ENCODE results near the gene ZFAND3.

ZFAND3 gene

DNA sequence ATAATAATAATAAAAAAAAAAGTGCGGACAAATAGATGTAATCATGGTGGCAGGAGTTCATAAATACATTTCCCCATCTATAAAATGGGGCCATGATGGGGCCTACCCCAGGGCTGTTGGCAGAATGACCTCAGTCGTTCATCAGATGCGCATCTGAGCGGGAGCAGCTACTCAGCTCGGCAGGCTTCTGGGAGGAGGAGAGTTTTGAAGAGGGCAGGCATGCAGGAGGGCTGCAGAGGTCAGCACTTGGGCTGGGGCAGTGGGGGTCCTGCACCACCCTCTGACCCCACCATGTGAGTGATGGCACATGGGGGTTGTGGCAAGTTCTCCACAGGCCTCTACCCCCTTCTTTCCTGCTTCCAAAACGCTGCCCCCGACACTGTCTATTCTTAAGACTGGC is 373.5 kb downstream of the ZFAND3 start:
- Mint-ChIP-seq H3K36me3 (no peaks in the 10 kb centered on the region), H3K4me1 (no peaks in the 10 kb centered on the region), H3K4me3 (no peak overlapping the region), H3K9me3 (no peaks in the 10 kb centered on the region), H3K27me3 (no peaks in the 10 kb centered on the region), H3K27ac (no peak overlapping the region)
- DNase-seq = no peak
- CTCF ChIA-PET = no interaction called here

DNA sequence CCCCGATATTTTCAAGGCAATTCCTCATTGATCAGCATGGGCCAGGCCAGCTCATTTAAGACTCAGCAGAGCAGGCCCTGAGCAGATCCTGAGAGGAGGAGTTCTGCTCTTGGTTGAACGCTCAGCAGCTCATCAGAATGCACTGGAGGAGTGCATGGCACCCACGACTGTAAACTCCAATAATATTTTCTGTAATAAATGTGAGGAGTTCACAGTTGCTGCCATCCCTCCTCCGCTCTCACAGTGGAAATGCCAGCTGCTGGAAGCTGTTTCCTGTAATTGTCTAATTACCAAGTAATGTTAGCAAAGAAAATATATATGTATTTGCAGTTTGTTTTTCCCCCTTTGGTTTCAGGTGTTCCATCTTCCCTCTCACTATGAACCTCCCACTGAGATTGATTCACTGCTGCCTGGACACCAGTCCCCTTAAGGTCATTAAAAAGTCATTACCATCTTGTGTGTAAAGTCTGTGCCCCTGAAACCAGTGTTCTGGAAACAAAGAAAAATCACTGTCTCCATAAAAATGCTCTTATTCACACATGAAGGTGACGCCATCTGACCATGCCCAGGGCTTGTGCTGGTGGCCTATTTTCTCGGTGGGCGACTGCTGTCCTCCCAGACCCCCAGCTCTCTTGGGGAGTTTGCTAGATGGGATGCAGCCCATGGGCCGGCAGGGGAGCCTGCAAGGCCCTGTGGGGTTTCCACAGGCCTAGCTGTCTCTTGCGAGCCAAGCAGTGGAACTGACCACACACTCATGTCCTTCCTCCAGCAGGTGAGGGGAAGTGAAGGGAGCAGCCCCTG is 374.2 kb downstream of the ZFAND3 start:
- Mint-ChIP-seq H3K27ac (no peak overlapping the region), H3K4me1 (no peaks in the 10 kb centered on the region), H3K36me3 (no peaks in the 10 kb centered on the region), H3K4me3 (no peak overlapping the region), H3K9me3 (no peaks in the 10 kb centered on the region), H3K27me3 (no peaks in the 10 kb centered on the region)
- CTCF ChIA-PET = no interaction called here
- no peak for DNase-seq

DNA sequence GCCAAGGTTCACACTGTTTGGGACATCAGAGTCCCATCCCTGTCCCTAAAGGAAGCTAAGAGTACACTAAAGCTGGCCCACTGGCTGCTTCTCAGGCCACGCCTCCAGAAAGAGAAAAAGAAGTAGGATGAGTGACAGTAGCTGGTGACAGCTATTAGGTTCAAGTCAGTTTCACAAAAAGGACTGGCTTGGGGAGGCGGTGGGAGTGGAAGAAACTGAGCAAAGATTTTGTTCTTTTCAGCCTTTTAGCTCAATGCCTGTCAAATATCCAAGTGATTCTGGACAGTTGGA is 374.7 kb downstream of the ZFAND3 start:
- CTCF ChIA-PET = no interaction called here
- Mint-ChIP-seq H3K27me3 (no peaks in the 10 kb centered on the region), H3K4me3 (no peak overlapping the region)

DNA sequence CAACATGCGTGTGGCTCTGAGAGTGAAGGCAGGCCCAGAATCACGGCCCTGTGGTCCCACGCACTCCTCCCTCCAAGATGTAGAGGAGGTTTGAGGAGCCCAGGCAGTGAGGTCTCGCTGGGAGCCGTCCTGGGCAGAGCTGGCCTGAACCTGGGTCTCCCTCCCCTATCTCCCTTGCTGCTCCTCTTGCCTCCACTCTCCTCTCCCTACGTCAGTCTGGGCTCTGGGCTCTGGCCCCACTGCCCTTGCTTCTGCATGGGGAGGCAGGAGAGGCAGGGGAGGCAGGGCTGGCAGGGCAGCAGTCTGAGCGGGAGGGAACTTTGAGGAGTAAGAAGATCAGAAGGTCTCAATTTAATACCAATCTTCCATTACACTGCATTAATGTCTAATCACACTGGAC is 375.1 kb downstream of the ZFAND3 start:
- no peaks in the 10 kb centered on the region for H3K36me3 Mint-ChIP-seq
- no peaks in the 10 kb centered on the region for H3K4me1 Mint-ChIP-seq
- CTCF ChIA-PET = no interaction called here
- no peak overlapping the region for H3K27ac Mint-ChIP-seq
- no peak for DNase-seq
- no peaks in the 10 kb centered on the region for H3K27me3 Mint-ChIP-seq
- no peaks in the 10 kb centered on the region for H3K9me3 Mint-ChIP-seq
- H3K4me3 Mint-ChIP-seq = no peak overlapping the region

More for the DNA sequence above, 374.7 kb downstream of the ZFAND3 start:
- no peak overlapping the region for H3K27ac Mint-ChIP-seq
- no peaks in the 10 kb centered on the region for H3K36me3 Mint-ChIP-seq
- no peaks in the 10 kb centered on the region for H3K4me1 Mint-ChIP-seq
- no peak for DNase-seq
- no peaks in the 10 kb centered on the region for H3K9me3 Mint-ChIP-seq

DNA sequence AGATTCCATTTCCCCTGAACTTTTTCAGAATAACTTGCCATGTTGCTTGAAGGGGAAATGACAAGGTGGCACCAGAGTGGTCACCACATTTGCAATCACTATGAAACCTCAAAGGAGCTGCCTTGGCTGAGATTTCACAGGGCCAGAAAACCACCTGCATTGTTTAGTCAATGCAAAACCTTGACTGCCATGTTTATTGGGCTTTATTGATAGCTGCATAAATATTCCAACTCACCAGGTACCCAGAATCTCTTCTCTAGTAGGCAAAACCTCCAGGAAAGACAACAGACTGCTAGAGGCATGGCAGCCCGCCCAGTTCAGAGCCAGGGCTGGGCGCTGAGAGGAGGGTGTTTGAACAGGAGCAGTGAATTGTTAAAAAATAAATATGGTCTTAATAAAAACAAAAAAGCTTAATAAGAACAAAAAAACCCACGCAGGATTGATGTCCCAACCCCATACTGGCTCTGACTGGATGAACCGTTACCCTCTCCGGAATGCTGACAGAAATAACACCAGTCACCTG is 375.6 kb downstream of the ZFAND3 start:
- DNase-seq = no peak
- Mint-ChIP-seq H3K9me3 (no peaks in the 10 kb centered on the region), H3K4me1 (no peaks in the 10 kb centered on the region), H3K27ac (no peak overlapping the region), H3K4me3 (no peak overlapping the region), H3K27me3 (no peaks in the 10 kb centered on the region), H3K36me3 (no peaks in the 10 kb centered on the region)
- CTCF ChIA-PET = no interaction called here

DNA sequence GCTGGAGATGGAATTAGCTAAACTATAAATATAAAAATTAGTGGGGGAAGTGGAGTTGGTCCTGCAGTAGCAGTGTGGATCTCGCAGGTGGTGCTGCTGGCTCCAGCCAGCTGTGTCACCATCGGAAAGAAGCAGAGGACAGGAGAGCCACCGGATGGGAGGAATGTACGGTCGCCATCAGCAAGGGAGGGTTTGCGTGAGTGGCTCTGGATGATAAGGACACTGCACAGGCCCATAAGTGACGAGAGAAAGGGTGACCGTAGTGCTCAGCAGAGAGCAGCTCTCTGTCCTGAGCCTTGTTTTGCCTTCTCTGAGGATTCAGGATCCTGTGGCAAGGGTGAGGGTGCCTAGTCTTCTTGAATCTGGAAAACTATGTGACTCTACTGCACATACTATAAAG is 378.7 kb downstream of the ZFAND3 start:
- Mint-ChIP-seq H3K27ac (no peak overlapping the region), H3K27me3 (no peaks in the 10 kb centered on the region)

More for the DNA sequence above, 378.7 kb downstream of the ZFAND3 start:
- no peak for DNase-seq
- no peaks in the 10 kb centered on the region for H3K4me1 Mint-ChIP-seq
- H3K9me3 Mint-ChIP-seq = no peaks in the 10 kb centered on the region
- H3K36me3 Mint-ChIP-seq = no peaks in the 10 kb centered on the region
- H3K4me3 Mint-ChIP-seq = no peak overlapping the region
- CTCF ChIA-PET = no interaction called here
